Bronchial epithelial cell (primary cell): ENCODE measurements around the gene BAHD1. TPM values are rescaled to one million over a fixed set of nuclear protein-coding genes. Genes with fewer than 3 reads are reported as not detected.

Experiments
- DNase-seq: peaks from one replicate; pipeline ENCODE4 v3.0.0-alpha.2; 2010; ENCODE audit warnings: low read depth
- FAIRE-seq: peaks from 2 replicates; lab custom pipeline; 2011; peaks lifted over from hg19 to GRCh38; lab: Jason Lieb, UNC
- H3K27me3 ChIP-seq: 2 replicates; pipeline ENCODE4 v1.5.1; 2011; ENCODE audit warnings: low read length; ENCODE audit not compliant: control insufficient read depth, insufficient read depth
- H3K36me3 ChIP-seq: 2 replicates; pipeline ENCODE4 v1.5.1; 2011; ENCODE audit warnings: low read length; ENCODE audit not compliant: control insufficient read depth, insufficient read depth
- H3K4me3 ChIP-seq: 2 replicates; pipeline ENCODE4 v1.5.1; 2011; ENCODE audit warnings: mild to moderate bottlenecking, low read depth, low read length, control low read depth
- CTCF ChIP-seq: IDR thresholded peaks from 2 replicates; pipeline ENCODE4 v1.5.1; 2011; ENCODE audit warnings: mild to moderate bottlenecking, moderate library complexity, low read length, control low read depth, inconsistent platforms; ENCODE audit not compliant: insufficient read depth, severe bottlenecking
- total RNA-seq: library from RNA; depleted of rRNA; stranded (reverse); fragments of >200 nt; gene quantifications from 2 replicates; pipeline ENCODE4 v1.2.1, GENCODE V29; 2014

BAHD1 gene
- total RNA-seq, 1 donor from 2014 or later: 4.2 TPM

DNA sequence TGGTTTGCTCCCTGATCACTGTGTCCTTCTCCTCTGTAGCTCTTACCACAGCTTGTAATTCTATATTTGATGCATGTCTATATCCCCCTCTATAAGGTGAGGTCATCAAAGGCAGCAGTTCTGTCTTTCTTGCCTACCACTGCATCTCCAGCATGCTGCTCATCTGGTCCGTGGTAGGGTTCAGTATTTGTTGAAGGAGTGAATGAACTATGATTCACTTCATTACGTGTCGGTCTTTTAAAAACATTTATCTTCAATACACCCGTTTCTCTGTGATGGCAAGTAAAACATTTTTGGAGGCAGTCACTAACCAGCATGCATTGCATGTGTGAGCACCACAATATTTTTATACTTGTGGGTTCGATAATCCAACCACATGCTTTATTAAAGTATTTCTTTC lies 57.7 kb downstream of the BAHD1 start:
- DNase-seq (peak; percentile 76), FAIRE-seq (no peak)
- no peaks in the 10 kb centered on the region for H3K36me3 ChIP-seq
- H3K4me3 ChIP-seq: no peak overlapping the region
- no peak for TF ChIP-seq CTCF
- H3K27me3 ChIP-seq: no peaks in the 10 kb centered on the region

- DNase-seq: no peak
Measured at GRCh38 chr15:40498891-40499290, 58.1 kb downstream of the BAHD1 start.

GRCh38 chr15:40499931-40500330 lies 59.2 kb downstream of the BAHD1 start:
- no peak for TF ChIP-seq CTCF
- Histone ChIP-seq H3K4me3 (no peak overlapping the region), H3K27me3 (no peaks in the 10 kb centered on the region), H3K36me3 (no peaks in the 10 kb centered on the region)
- no peak for FAIRE-seq
- peak; percentile 50 for DNase-seq

More at GRCh38 chr15:40498891-40499290, 58.1 kb downstream of the BAHD1 start:
- no peaks in the 10 kb centered on the region for H3K36me3 ChIP-seq
- no peaks in the 10 kb centered on the region for H3K27me3 ChIP-seq
- peak; percentile 52 for FAIRE-seq
- no peak overlapping the region for H3K4me3 ChIP-seq
- no peak for TF ChIP-seq CTCF

DNA sequence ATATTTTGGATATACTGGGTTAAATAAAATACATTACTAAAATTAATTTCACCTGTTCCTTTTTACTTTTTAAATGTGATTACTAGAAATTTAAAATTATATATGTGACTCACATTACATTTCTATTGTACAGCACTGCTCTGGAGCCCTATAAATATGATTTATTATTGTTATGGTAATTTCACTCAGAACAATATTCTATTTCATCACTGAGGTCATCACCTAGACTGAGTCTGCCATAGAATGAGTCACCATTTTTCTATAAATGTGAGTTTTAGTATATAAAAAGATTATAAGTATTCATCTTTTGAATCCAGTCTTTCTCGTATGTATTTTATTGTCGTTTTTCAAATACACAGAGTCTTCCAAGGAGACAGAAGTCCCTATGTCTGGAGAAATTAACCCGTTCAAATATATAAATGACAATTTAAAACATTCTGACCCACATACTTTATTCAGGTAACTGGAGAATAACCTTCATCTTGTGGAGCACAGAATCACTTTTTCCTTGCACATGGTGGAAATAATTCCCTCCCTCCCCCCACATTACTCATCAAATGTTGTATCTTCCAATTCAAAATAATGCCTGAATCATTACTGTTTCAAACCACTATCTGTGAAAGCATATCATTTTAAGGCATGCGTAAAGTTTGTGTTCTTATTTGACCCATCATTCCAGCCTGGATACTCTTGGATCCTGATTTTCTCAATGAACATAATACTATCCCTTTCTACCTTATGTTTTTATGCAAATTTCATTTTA lies 60.0 kb downstream of the BAHD1 start:
- FAIRE-seq (no peak), DNase-seq (peak; percentile 52)
- no peak for TF ChIP-seq CTCF
- no peaks in the 10 kb centered on the region for H3K27me3 ChIP-seq
- H3K36me3 ChIP-seq: no peaks in the 10 kb centered on the region
- no peak overlapping the region for H3K4me3 ChIP-seq

- H3K4me3 ChIP-seq: no peak overlapping the region
- no peak for TF ChIP-seq CTCF
- FAIRE-seq (no peak), DNase-seq (peak; percentile 74)
- H3K36me3 ChIP-seq: no peaks in the 10 kb centered on the region
- no peaks in the 10 kb centered on the region for H3K27me3 ChIP-seq
Measured at GRCh38 chr15:40501487-40501886, 60.7 kb downstream of the BAHD1 start.

GRCh38 chr15:40506964-40507571 lies 66.3 kb downstream of the BAHD1 start:
- peak overlapping the region; percentile 8 for H3K4me3 ChIP-seq
- peak; percentile 81 for TF ChIP-seq CTCF
- H3K36me3 ChIP-seq: no peaks in the 10 kb centered on the region
- DNase-seq (peak; percentile 34), FAIRE-seq (no peak)
- no peaks in the 10 kb centered on the region for H3K27me3 ChIP-seq
